ENCODE results near the gene FMO2.

DNA sequence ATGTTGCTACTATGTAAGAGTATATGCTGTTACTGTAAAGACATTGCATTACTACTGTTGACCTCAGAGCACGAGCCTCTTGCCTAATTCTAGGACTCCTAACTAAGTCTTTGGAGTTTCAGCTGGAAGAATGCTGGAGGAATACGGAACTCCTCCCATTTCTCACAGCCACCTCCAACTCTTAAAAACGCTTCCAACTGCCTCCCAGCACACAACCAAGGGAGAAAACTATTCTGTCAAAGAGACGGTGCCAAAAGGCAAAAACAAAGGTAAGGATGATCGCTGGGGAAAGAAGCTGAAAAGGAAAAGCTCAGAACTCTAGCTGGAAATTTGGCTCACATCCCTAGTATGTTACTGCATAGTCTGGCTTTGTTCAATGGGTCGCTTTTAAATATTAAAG lies at the start of gene FMO2:
- TF ChIP-seq TAF1 (IDR thresholded peaks at IDR 0.05; ENCODE audit: low read depth) (no peak), FOXM1 (IDR thresholded peaks at IDR 0.05; ENCODE audit: borderline replicate concordance, low read depth) (no peak), RAD21 (IDR thresholded peaks at IDR 0.05; ENCODE audit: low read depth) (no peak), CEBPB (IDR thresholded peaks at IDR 0.05) (no peak), TCF12 (IDR thresholded peaks at IDR 0.05; ENCODE audit: low read depth) (no peak), EP300 (IDR thresholded peaks at IDR 0.05; ENCODE audit: borderline replicate concordance) (no peak), YY1 (IDR thresholded peaks at IDR 0.05; ENCODE audit: low read depth) (no peak), TEAD4 (IDR thresholded peaks at IDR 0.05) (no peak), NFIC (IDR thresholded peaks at IDR 0.05) (no peak)
- TF ChIP-seq, protein P1, sequence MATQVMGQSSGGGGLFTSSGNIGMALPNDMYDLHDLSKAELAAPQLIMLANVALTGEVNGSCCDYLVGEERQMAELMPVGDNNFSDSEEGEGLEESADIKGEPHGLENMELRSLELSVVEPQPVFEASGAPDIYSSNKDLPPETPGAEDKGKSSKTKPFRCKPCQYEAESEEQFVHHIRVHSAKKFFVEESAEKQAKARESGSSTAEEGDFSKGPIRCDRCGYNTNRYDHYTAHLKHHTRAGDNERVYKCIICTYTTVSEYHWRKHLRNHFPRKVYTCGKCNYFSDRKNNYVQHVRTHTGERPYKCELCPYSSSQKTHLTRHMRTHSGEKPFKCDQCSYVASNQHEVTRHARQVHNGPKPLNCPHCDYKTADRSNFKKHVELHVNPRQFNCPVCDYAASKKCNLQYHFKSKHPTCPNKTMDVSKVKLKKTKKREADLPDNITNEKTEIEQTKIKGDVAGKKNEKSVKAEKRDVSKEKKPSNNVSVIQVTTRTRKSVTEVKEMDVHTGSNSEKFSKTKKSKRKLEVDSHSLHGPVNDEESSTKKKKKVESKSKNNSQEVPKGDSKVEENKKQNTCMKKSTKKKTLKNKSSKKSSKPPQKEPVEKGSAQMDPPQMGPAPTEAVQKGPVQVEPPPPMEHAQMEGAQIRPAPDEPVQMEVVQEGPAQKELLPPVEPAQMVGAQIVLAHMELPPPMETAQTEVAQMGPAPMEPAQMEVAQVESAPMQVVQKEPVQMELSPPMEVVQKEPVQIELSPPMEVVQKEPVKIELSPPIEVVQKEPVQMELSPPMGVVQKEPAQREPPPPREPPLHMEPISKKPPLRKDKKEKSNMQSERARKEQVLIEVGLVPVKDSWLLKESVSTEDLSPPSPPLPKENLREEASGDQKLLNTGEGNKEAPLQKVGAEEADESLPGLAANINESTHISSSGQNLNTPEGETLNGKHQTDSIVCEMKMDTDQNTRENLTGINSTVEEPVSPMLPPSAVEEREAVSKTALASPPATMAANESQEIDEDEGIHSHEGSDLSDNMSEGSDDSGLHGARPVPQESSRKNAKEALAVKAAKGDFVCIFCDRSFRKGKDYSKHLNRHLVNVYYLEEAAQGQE (IDR thresholded peaks at IDR 0.05; ENCODE audit: low read depth) = no peak
